ENCODE results near the gene CNOT11. TPM values are rescaled to one million over a fixed set of nuclear protein-coding genes. Genes with fewer than 3 reads are reported as not detected.

The CNOT11 gene
- total RNA-seq, 2 donors from 2014 or later: 27.8 to 34.2 TPM

DNA sequence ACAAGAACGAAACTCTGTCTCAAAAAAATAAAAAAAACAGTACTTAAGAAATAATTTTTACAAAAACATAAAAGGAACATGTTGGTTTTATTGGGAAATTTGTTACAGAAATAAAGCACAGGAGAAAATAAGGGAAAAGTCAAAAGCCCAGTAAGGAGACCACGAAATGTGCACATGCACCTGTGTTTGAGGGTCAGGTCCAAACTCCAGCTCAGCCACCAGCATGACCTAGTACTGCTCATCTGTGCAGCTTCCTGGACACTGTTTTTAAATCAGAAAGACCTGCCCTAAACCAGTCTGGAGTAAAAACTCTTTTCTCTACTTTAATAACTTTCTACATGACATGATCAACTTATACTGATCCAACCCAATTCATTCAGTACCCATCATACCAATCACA, 34.6 kb downstream of the CNOT11 start:
- Histone ChIP-seq H3K4me3 (no peak overlapping the region), H3K36me3 (peaks cover 44% of the 10 kb centered on the region), H3K27ac (no peak overlapping the region), H3K4me1 (ENCODE audit: control insufficient read depth in 1 of 2, low read depth in 2 of 2) (no peaks in the 10 kb centered on the region), H3K9me3 (no peaks in the 10 kb centered on the region), H3K27me3 (replicated peaks; ENCODE audit: insufficient read depth) (no peaks in the 10 kb centered on the region)
- ATAC-seq (ENCODE audit: insufficient number of reproducible peaks, low FRiP score, low read depth): no peak
- TF ChIP-seq, protein P1, sequence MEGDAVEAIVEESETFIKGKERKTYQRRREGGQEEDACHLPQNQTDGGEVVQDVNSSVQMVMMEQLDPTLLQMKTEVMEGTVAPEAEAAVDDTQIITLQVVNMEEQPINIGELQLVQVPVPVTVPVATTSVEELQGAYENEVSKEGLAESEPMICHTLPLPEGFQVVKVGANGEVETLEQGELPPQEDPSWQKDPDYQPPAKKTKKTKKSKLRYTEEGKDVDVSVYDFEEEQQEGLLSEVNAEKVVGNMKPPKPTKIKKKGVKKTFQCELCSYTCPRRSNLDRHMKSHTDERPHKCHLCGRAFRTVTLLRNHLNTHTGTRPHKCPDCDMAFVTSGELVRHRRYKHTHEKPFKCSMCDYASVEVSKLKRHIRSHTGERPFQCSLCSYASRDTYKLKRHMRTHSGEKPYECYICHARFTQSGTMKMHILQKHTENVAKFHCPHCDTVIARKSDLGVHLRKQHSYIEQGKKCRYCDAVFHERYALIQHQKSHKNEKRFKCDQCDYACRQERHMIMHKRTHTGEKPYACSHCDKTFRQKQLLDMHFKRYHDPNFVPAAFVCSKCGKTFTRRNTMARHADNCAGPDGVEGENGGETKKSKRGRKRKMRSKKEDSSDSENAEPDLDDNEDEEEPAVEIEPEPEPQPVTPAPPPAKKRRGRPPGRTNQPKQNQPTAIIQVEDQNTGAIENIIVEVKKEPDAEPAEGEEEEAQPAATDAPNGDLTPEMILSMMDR (IDR thresholded peaks at IDR 0.05): no peak
- DNase-seq (ENCODE audit: low spot score): no peak

DNA sequence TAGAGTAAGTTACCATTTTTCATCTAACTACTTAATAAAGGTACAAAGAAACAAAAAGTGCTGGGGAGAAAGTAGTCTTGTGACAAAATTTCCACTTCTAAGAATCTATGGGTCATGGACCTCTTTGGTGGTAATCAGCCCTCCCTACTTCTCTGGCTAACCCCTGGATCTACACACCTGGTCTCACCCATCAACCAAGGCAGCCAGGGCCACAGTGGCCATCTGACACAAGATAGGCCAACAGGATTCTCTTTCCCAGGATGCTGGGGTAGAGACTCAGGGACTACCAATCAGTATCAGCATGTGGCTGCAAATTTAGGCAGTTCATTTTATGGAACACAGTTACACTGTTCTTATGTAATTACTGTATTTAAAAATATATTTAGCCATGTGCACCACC, 38.0 kb downstream of the CNOT11 start:
- DNase-seq (ENCODE audit: low spot score) (no peak), ATAC-seq (ENCODE audit: insufficient number of reproducible peaks, low FRiP score, low read depth) (no peak)
- Histone ChIP-seq H3K27me3 (replicated peaks; ENCODE audit: insufficient read depth) (no peaks in the 10 kb centered on the region), H3K9me3 (no peaks in the 10 kb centered on the region), H3K4me1 (ENCODE audit: control insufficient read depth in 1 of 2, low read depth in 2 of 2) (peaks cover 1 to 3% of the 10 kb centered on the region in 2 donors), H3K4me3 (no peak overlapping the region), H3K27ac (no peak overlapping the region), H3K36me3 (peaks cover 29% of the 10 kb centered on the region)
- TF ChIP-seq, protein P1 (IDR thresholded peaks at IDR 0.05): no peak

DNA sequence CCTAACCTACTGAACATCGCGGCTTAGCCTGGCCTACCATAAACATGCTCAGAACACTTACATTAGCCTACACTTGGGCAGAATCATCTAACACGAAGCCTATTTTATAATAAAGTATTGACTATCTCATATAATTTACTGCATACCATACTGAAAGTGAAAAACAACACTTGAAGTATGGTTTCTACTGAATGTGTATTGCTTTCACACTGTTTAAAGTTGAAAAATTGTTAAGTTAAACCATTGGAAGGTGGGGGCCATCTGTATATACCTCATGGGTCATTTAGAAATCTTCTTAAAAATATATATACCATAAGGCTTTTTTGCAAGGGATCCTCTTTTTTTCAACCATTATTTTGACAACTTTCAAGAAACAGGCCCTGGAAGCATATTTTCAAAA, 39.3 kb downstream of the CNOT11 start:
- Histone ChIP-seq H3K9me3 (no peaks in the 10 kb centered on the region), H3K27me3 (replicated peaks; ENCODE audit: insufficient read depth) (no peaks in the 10 kb centered on the region), H3K4me1 (ENCODE audit: control insufficient read depth in 1 of 2, low read depth in 2 of 2) (peaks cover 8 to 12% of the 10 kb centered on the region in 2 donors), H3K36me3 (peaks cover 24% of the 10 kb centered on the region), H3K4me3 (no peak overlapping the region), H3K27ac (no peak overlapping the region)
- no peak for DNase-seq (ENCODE audit: low spot score)
- no peak for ATAC-seq (ENCODE audit: insufficient number of reproducible peaks, low FRiP score, low read depth)
- TF ChIP-seq, protein P1 (IDR thresholded peaks at IDR 0.05): no peak

DNA sequence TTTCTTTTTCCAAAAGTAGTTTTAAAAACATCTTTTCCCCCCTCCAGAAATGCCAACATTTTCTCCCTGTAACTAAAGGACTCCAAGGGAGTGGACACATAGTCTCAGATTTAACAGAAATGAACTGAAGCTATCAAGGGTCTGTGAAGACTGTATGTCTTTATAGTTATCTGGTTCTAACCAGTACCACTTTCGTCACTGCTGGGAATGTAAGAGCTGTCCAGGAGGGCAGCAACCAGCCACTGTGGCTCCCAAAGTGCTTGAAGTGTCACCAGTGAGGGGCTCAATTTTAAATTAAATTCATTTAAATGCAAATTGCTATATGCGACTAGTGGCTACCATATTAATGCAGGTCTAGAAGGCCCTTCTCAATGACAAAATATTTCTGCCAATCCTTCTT, 40.9 kb downstream of the CNOT11 start:
- Histone ChIP-seq H3K36me3 (peaks cover 12% of the 10 kb centered on the region), H3K4me1 (ENCODE audit: control insufficient read depth in 1 of 2, low read depth in 2 of 2) (peaks cover 9 to 26% of the 10 kb centered on the region in 2 donors), H3K27ac (no peak overlapping the region), H3K9me3 (no peaks in the 10 kb centered on the region), H3K4me3 (no peak overlapping the region), H3K27me3 (replicated peaks; ENCODE audit: insufficient read depth) (no peaks in the 10 kb centered on the region)
- no peak for ATAC-seq (ENCODE audit: insufficient number of reproducible peaks, low FRiP score, low read depth)
- TF ChIP-seq, protein P1 (IDR thresholded peaks at IDR 0.05): no peak
- DNase-seq (ENCODE audit: low spot score): no peak

DNA sequence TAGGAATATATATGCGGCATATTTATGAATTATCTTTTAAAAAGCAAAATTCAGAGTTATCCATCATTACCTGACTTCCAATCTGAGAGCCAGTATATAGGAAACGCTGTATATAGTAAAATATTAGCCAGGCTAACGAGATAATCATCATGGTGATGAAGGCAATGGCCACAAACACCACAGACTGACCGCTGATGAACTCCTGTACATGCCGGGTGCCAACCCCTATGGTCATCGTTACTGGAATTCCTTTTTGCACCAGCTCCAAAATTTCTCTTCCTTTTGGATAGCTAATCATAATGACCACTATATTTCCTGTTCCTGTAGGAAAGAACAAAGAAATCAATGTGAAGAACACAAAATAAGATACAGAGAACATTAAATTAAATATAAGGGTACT, 42.2 kb downstream of the CNOT11 start:
- Histone ChIP-seq H3K27me3 (replicated peaks; ENCODE audit: insufficient read depth) (no peaks in the 10 kb centered on the region), H3K36me3 (peaks cover 11% of the 10 kb centered on the region), H3K27ac (no peak overlapping the region), H3K4me1 (ENCODE audit: control insufficient read depth in 1 of 2, low read depth in 2 of 2) (peaks cover 12 to 32% of the 10 kb centered on the region in 2 donors), H3K4me3 (no peak overlapping the region), H3K9me3 (no peaks in the 10 kb centered on the region)
- no peak for DNase-seq (ENCODE audit: low spot score)
- TF ChIP-seq, protein P1 (IDR thresholded peaks at IDR 0.05): no peak
- no peak for ATAC-seq (ENCODE audit: insufficient number of reproducible peaks, low FRiP score, low read depth)
